Raji (cell line): Measurements from ENCODE around the gene GRID2IP.

Experiments used
- POLR2A ChIP-seq: IDR thresholded peaks from 2 replicates; pipeline ENCODE4 v1.6.1; 2011; ENCODE audit warnings: low read depth, low read length, control low read depth; ENCODE audit not compliant: insufficient read depth

Gene GRID2IP

GRCh38 chr7:6551016-6551511 lies at the start of gene GRID2IP:
Gene GRID2IP, minus strand, starts transcription at chr7:6551461. Its CDS starts 25 bp downstream, at chr7:6551436.
- TF ChIP-seq POLR2A: no peak

GRCh38 chr7:6600093-6600492 lies 48.8 kb upstream of the GRID2IP start:
- no peak for TF ChIP-seq POLR2A

- no peak for TF ChIP-seq POLR2A
Observed at GRCh38 chr7:6590645-6591110, 39.4 kb upstream of the GRID2IP start.

GRCh38 chr7:6589829-6590644 lies 38.8 kb upstream of the GRID2IP start, which contains the start of gene INTS15:
Gene INTS15, plus strand, starts transcription at chr7:6590021. Its CDS starts 263 bp downstream, at chr7:6590284.
- TF ChIP-seq POLR2A: peak; percentile 81

GRCh38 chr7:6589151-6589828 lies 38.0 kb upstream of the GRID2IP start:
- TF ChIP-seq POLR2A: no peak

GRCh38 chr7:6588566-6588965 lies 37.3 kb upstream of the GRID2IP start:
- TF ChIP-seq POLR2A: no peak

GRCh38 chr7:6579446-6579845 lies 28.2 kb upstream of the GRID2IP start:
- TF ChIP-seq POLR2A: no peak

- no peak for TF ChIP-seq POLR2A
Observed at GRCh38 chr7:6578114-6579084, 27.1 kb upstream of the GRID2IP start.

GRCh38 chr7:6577369-6578113 lies 26.3 kb upstream of the GRID2IP start, which contains the start of gene ZDHHC4:
Gene ZDHHC4, plus strand, starts transcription at chr7:6577454. Its CDS starts 3,108 bp downstream, at chr7:6580562.
- TF ChIP-seq POLR2A: peak; percentile 97

GRCh38 chr7:6576024-6576866 lies 25.0 kb upstream of the GRID2IP start:
- TF ChIP-seq POLR2A: no peak

- TF ChIP-seq POLR2A: no peak
Observed at GRCh38 chr7:6575281-6576023, 24.2 kb upstream of the GRID2IP start.

- no peak for TF ChIP-seq POLR2A
Observed at GRCh38 chr7:6571160-6571779, 20.0 kb upstream of the GRID2IP start.
